PC-3 (cell line): Measurements from ENCODE around the gene NPR1. TPM values are rescaled to one million over a fixed set of nuclear protein-coding genes. Genes with fewer than 3 reads are reported as not detected.
A peak's percentile ranks its signal among the peaks of the same experiment; 100 is the strongest.
"Not testable (repeated sequence)": the region's sequence is repeated elsewhere in the genome, so short reads cannot be mapped to it uniquely, and the experiment has no call there.

Source experiments
- ATAC-seq: fragments of 200-7000 bp; cut with Tn5 transposase; 2 replicates; pipeline ENCODE4 v1.9.1; 2020; ENCODE audit warnings: mild to moderate bottlenecking, moderate library complexity
- BruUV-seq: library from RNA; stranded (reverse); fragments of 400-500 nt; replicated peaks from 2 replicates; lab custom pipeline; 2021; lab: Mats Ljungman, UMichigan
- CTCF ChIA-PET: fragments of 300-600 bp; sonication (Branson Sonifier 250); formaldehyde crosslinking; loops from one replicate; lab custom pipeline; 2022; ENCODE audit warnings: antibody characterized with exemption; lab: Charles Lee
- POLR2A ChIA-PET: fragments of 300-600 bp; sonication (Branson Sonifier 250); formaldehyde crosslinking; loops from one replicate; lab custom pipeline; 2022; ENCODE audit warnings: antibody characterized with exemption; ENCODE audit not compliant: unreplicated experiment; lab: Charles Lee
- DNase-seq: peaks from one replicate; pipeline ENCODE4 v3.0.0-alpha.2; 2015
- H2AFZ ChIP-seq: fragments of 300-600 bp; sonication (generic); 2 replicates; pipeline ENCODE4 v1.6.0; 2016; ENCODE audit warnings: antibody characterized with exemption, low read length
- H3F3A ChIP-seq: fragments of 300-600 bp; sonication (generic); one replicate; pipeline ENCODE4 v1.6.0; 2017; ENCODE audit warnings: antibody characterized with exemption, low read length, control low read depth, mild to moderate bottlenecking; ENCODE audit not compliant: unreplicated experiment
- H3K27ac ChIP-seq: fragments of 300-600 bp; sonication (generic); 2 replicates; pipeline ENCODE4 v1.5.1; 2016; ENCODE audit warnings: mild to moderate bottlenecking, low read length
- H3K27me3 ChIP-seq: fragments of 300-600 bp; sonication (generic); 2 replicates; pipeline ENCODE4 v1.6.1; 2016; ENCODE audit warnings: low read length, mixed read lengths
- H3K36me3 ChIP-seq: fragments of 300-600 bp; sonication (generic); 2 replicates; pipeline ENCODE4 v1.6.1; 2016; ENCODE audit warnings: low read depth, mixed run types, low read length, mixed read lengths
- H3K4me1 ChIP-seq: fragments of 300-600 bp; sonication (generic); 2 replicates; pipeline ENCODE4 v1.5.1; 2016; ENCODE audit warnings: low read length; ENCODE audit not compliant: insufficient read depth
- H3K4me2 ChIP-seq: fragments of 300-600 bp; sonication (generic); 2 replicates; pipeline ENCODE4 v1.6.0; 2016; ENCODE audit warnings: low read length
- H3K4me3 ChIP-seq: fragments of 300-600 bp; sonication (generic); 2 replicates; pipeline ENCODE4 v1.5.1; 2016; ENCODE audit warnings: mild to moderate bottlenecking, low read length, mixed read lengths
- H3K79me2 ChIP-seq: fragments of 300-600 bp; sonication (generic); 2 replicates; pipeline ENCODE4 v1.6.1; 2017; ENCODE audit warnings: low read length, mixed read lengths
- H3K9ac ChIP-seq: fragments of 300-600 bp; sonication (generic); 2 replicates; pipeline ENCODE4 v1.6.0; 2016; ENCODE audit warnings: mild to moderate bottlenecking, low read length
- H3K9me2 ChIP-seq: fragments of 300-600 bp; sonication (generic); replicated peaks from 2 replicates; pipeline ENCODE4 v1.6.1; 2016; ENCODE audit warnings: mixed run types, low read length, mixed read lengths
- H3K9me3 ChIP-seq: fragments of 300-600 bp; sonication (generic); 2 replicates; pipeline ENCODE4 v1.6.1; 2016; ENCODE audit warnings: low read length, mixed read lengths
- H4K20me1 ChIP-seq: fragments of 300-600 bp; sonication (generic); 2 replicates; pipeline ENCODE4 v1.6.1; 2016; ENCODE audit warnings: low read length, mixed read lengths
- CTCF ChIP-seq: fragments of 300-600 bp; sonication (generic); conservative IDR thresholded peaks from 2 replicates; pipeline ENCODE4 v1.5.1; 2017; ENCODE audit warnings: antibody characterized with exemption, low read depth, mild to moderate bottlenecking, low read length
- EZH2 ChIP-seq: fragments of 300-600 bp; sonication (generic); IDR thresholded peaks from one replicate; pipeline ENCODE4 v1.6.1; 2017; ENCODE audit warnings: antibody characterized with exemption, mild to moderate bottlenecking, low read length; ENCODE audit not compliant: unreplicated experiment
- EZH2phosphoT487 ChIP-seq: fragments of 300-600 bp; sonication (generic); IDR thresholded peaks from 2 replicates; pipeline ENCODE4 v1.6.1; 2018; ENCODE audit warnings: mild to moderate bottlenecking, antibody characterized with exemption, low read length, borderline replicate concordance
- intact Hi-C: fragments of 100-400 bp; cut with micrococcal nuclease; formaldehyde crosslinking; loops from 2 replicates; pipeline ENCODE4 v1.9.0; 2023
- total RNA-seq: library from RNA; depleted of rRNA; stranded (reverse); fragments of >200 nt; gene quantifications from 2 replicates; pipeline ENCODE4 v1.2.3, GENCODE V29; 2014

The NPR1 gene
- total RNA-seq, 1 experiment from 2014 or later: 0.84 TPM

GRCh38 chr1:153699768-153700167, 21.3 kb downstream of the NPR1 start:
- H3F3A ChIP-seq: no peaks in the 10 kb centered on the region
- no peaks in the 10 kb centered on the region for H3K36me3 ChIP-seq
- no peak overlapping the region for H3K9ac ChIP-seq
- H3K4me1 ChIP-seq: peaks cover 13% of the 10 kb centered on the region
- POLR2A ChIA-PET: no interaction called here
- ATAC-seq: no peak
- H3K27me3 ChIP-seq: no peaks in the 10 kb centered on the region
- H3K27ac ChIP-seq: no peak overlapping the region
- CTCF ChIA-PET: no interaction called here
- H3K4me2 ChIP-seq: no peak overlapping the region
- H3K9me2 ChIP-seq: no peaks in the 10 kb centered on the region
- intact Hi-C loops: no loop called here
- no peak overlapping the region for H3K4me3 ChIP-seq
- H4K20me1 ChIP-seq: no peaks in the 10 kb centered on the region
- no peaks in the 10 kb centered on the region for H3K79me2 ChIP-seq
- H3K9me3 ChIP-seq: no peaks in the 10 kb centered on the region
- DNase-seq: no peak
- no TSS peak for BruUV-seq
- no peak for TF ChIP-seq CTCF
- TF ChIP-seq EZH2phosphoT487: no peak
- no peak for TF ChIP-seq EZH2
- H2AFZ ChIP-seq: no peak overlapping the region

- ChIA-PET POLR2A (interaction anchor here (0.6 kb wide), 1 partner anchor 33 kb away, joined by 14 read pairs; no protein-coding TSS in a partner anchor), CTCF (no interaction called here)
- Histone ChIP-seq H3K9me3 (no peaks in the 10 kb centered on the region), H3K36me3 (no peaks in the 10 kb centered on the region), H3F3A (no peaks in the 10 kb centered on the region), H3K27ac (no peak overlapping the region), H3K79me2 (no peaks in the 10 kb centered on the region), H3K4me2 (no peak overlapping the region), H3K4me1 (peaks cover 9% of the 10 kb centered on the region), H3K4me3 (no peak overlapping the region), H4K20me1 (no peaks in the 10 kb centered on the region), H3K27me3 (no peaks in the 10 kb centered on the region), H2AFZ (no peak overlapping the region), H3K9ac (no peak overlapping the region), H3K9me2 (no peaks in the 10 kb centered on the region)
- BruUV-seq: no TSS peak
- intact Hi-C loops: no loop called here
- DNase-seq (no peak), ATAC-seq (no peak)
- TF ChIP-seq EZH2phosphoT487 (no peak), CTCF (no peak), EZH2 (no peak)
Observed at GRCh38 chr1:153705484-153705883, 27.0 kb downstream of the NPR1 start.

- Histone ChIP-seq H3K9ac (no peak overlapping the region), H3K27ac (no peak overlapping the region), H3K9me2 (no peaks in the 10 kb centered on the region), H3K79me2 (no peaks in the 10 kb centered on the region), H3K9me3 (no peaks in the 10 kb centered on the region), H2AFZ (peak overlapping the region; percentile 4; the same call in 1 of the 2 replicates), H3K36me3 (no peaks in the 10 kb centered on the region), H3K27me3 (no peaks in the 10 kb centered on the region), H3K4me3 (no peak overlapping the region), H4K20me1 (no peaks in the 10 kb centered on the region), H3F3A (no peaks in the 10 kb centered on the region), H3K4me1 (peaks cover 9% of the 10 kb centered on the region), H3K4me2 (no peak overlapping the region)
- no TSS peak for BruUV-seq
- ATAC-seq: no peak
- ChIA-PET POLR2A (no interaction called here), CTCF (no interaction called here)
- intact Hi-C loops: no loop called here
- TF ChIP-seq EZH2: no peak
- no peak for TF ChIP-seq EZH2phosphoT487
- no peak for TF ChIP-seq CTCF
- DNase-seq: no peak
Observed at GRCh38 chr1:153711026-153711425, 32.5 kb downstream of the NPR1 start.

- H2AFZ ChIP-seq, H4K20me1 ChIP-seq, intact Hi-C loops, H3K79me2 ChIP-seq, H3K27me3 ChIP-seq, H3K36me3 ChIP-seq, H3F3A ChIP-seq, H3K9me3 ChIP-seq, H3K9ac ChIP-seq, H3K4me3 ChIP-seq, H3K27ac ChIP-seq, H3K4me2 ChIP-seq, BruUV-seq, ATAC-seq, H3K4me1 ChIP-seq, CTCF ChIA-PET, DNase-seq, POLR2A ChIA-PET, H3K9me2 ChIP-seq: not testable (repeated sequence)
Observed at GRCh38 chr1:153716211-153716610, 37.7 kb downstream of the NPR1 start.
